ENCODE data around the gene SEPTIN8.

The SEPTIN8 gene

DNA sequence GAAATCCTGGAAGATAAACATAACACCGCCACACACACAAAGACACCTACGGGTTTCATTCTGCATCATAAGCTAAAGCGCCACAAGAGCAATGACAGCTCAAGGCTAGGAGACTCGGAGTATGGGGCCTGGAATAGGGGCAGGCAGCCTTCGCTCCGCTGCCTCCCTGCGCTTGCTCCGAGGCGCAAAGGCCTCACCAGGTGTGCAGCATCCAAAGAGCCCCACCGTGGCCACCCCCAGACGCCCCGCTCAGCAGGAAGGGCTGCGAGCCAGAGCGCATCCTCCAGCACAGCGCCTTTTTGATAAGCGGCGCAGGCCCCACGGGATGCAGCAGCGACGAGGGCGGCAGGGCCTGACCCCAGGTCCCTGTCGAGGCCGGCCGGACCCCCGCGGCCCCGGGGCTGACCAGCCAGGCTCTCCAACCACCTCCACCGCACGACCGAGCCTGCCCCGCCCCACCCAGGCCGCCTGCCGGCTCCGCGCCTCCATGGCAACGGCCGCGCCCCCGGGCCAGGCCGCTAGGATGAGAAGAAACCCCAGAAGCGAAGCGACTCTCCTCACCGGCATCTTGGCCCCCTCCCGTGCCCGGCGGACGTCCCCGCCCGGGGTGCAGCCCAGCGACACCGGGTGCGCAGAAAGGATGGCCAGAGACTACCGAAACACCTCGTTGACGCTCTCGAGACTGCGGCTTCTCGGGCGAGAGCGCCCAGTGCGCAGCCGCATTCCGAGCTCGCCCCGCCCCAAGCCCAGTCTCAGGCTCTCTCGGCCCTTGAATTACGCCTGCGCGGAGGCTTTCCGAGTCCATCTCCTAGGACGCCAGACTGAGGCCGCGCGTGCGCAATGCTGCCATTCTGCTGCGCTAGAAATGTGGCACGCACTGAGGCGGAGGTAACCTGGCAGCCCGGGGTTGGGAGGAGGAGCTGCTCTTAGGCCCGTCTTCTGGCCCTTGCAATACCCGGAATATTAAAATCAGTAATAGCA lies 39.9 kb downstream of the SEPTIN8 start, which contains the start of gene KIF3A:
Gene KIF3A, minus strand, starts transcription at position 694 of the 981 bp plus-strand sequence. Its CDS starts 127 bp downstream, at position 567.
- POLR2A ChIA-PET = interaction anchor here (0.6 to 2.0 kb wide), 26 partner anchors 9 to 443 kb away, joined by 3 to 12 read pairs (median 4); partner anchors contain the start of genes CCNI2, GDF9, SLC22A4 and UQCRQ
- TF ChIP-seq ZNF660 (tag by site-specific recombination; IDR thresholded peaks at IDR 0.05) (peak; percentile 80), ZNF837 (tag by site-specific recombination; IDR thresholded peaks at IDR 0.05) (no peak), SP2 (tag by site-specific recombination; IDR thresholded peaks at IDR 0.05) (peak; percentile 70), KLF7 (tag by site-specific recombination; IDR thresholded peaks at IDR 0.05; ENCODE audit: borderline replicate concordance) (peak; percentile 36; the same call in 1 of the 2 replicates), SP3 (tag by site-specific recombination; IDR thresholded peaks at IDR 0.05) (peak; percentile 51; the same call in 1 of the 2 replicates), ZNF785 (tag by site-specific recombination; IDR thresholded peaks at IDR 0.05) (no peak), ZSCAN30 (tag by site-specific recombination; IDR thresholded peaks at IDR 0.05) (0 out of 2 replicates have a peak, but pooled peaks have one; percentile 19), ZNF221 (tag by site-specific recombination; IDR thresholded peaks at IDR 0.05; ENCODE audit: borderline replicate concordance) (no peak), ZNF544 (tag by site-specific recombination; IDR thresholded peaks at IDR 0.05) (no peak), OSR2 (tag by site-specific recombination; IDR thresholded peaks at IDR 0.05) (no peak), SCRT2 (tag by site-specific recombination; IDR thresholded peaks at IDR 0.05) (no peak), MYNN (tag by site-specific recombination; IDR thresholded peaks at IDR 0.05; ENCODE audit: borderline replicate concordance) (no peak), ZNF223 (tag by site-specific recombination; IDR thresholded peaks at IDR 0.05) (no peak), ZNF600 (tag by site-specific recombination; IDR thresholded peaks at IDR 0.05) (peak; percentile 68), GLIS1 (tag by site-specific recombination; IDR thresholded peaks at IDR 0.05) (peak; percentile 80), MZF1 (tag by site-specific recombination; IDR thresholded peaks at IDR 0.05; ENCODE audit: borderline replicate concordance) (no peak), ZEB2 (tag by site-specific recombination; IDR thresholded peaks at IDR 0.05) (peak; percentile 70)
- TF ChIP-seq, protein P1, sequence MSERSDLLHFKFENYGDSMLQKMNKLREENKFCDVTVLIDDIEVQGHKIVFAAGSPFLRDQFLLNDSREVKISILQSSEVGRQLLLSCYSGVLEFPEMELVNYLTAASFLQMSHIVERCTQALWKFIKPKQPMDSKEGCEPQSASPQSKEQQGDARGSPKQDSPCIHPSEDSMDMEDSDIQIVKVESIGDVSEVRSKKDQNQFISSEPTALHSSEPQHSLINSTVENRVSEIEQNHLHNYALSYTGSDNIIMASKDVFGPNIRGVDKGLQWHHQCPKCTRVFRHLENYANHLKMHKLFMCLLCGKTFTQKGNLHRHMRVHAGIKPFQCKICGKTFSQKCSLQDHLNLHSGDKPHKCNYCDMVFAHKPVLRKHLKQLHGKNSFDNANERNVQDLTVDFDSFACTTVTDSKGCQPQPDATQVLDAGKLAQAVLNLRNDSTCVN (tag by site-specific recombination; optimal IDR thresholded peaks at IDR 0.05) = peak; percentile 90
- TF ChIP-seq, protein P2, sequence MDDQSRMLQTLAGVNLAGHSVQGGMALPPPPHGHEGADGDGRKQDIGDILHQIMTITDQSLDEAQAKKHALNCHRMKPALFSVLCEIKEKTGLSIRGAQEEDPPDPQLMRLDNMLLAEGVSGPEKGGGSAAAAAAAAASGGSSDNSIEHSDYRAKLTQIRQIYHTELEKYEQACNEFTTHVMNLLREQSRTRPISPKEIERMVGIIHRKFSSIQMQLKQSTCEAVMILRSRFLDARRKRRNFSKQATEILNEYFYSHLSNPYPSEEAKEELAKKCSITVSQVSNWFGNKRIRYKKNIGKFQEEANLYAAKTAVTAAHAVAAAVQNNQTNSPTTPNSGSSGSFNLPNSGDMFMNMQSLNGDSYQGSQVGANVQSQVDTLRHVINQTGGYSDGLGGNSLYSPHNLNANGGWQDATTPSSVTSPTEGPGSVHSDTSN (CRISPR knock-in tag; IDR thresholded peaks at IDR 0.05) = peak; percentile 83; the same call in 1 of the 2 replicates
- TF ChIP-seq, protein P3, sequence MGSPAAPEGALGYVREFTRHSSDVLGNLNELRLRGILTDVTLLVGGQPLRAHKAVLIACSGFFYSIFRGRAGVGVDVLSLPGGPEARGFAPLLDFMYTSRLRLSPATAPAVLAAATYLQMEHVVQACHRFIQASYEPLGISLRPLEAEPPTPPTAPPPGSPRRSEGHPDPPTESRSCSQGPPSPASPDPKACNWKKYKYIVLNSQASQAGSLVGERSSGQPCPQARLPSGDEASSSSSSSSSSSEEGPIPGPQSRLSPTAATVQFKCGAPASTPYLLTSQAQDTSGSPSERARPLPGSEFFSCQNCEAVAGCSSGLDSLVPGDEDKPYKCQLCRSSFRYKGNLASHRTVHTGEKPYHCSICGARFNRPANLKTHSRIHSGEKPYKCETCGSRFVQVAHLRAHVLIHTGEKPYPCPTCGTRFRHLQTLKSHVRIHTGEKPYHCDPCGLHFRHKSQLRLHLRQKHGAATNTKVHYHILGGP (tag by site-specific recombination; IDR thresholded peaks at IDR 0.05) = no peak
- TF ChIP-seq, protein P4, sequence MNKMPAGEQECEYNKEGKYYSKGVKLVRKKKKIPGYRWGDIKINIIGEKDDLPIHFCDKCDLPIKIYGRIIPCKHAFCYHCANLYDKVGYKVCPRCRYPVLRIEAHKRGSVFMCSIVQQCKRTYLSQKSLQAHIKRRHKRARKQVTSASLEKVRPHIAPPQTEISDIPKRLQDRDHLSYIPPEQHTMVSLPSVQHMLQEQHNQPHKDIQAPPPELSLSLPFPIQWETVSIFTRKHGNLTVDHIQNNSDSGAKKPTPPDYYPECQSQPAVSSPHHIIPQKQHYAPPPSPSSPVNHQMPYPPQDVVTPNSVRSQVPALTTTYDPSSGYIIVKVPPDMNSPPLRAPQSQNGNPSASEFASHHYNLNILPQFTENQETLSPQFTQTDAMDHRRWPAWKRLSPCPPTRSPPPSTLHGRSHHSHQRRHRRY (tag by site-specific recombination; IDR thresholded peaks at IDR 0.05) = no peak
- TF ChIP-seq, protein P5, sequence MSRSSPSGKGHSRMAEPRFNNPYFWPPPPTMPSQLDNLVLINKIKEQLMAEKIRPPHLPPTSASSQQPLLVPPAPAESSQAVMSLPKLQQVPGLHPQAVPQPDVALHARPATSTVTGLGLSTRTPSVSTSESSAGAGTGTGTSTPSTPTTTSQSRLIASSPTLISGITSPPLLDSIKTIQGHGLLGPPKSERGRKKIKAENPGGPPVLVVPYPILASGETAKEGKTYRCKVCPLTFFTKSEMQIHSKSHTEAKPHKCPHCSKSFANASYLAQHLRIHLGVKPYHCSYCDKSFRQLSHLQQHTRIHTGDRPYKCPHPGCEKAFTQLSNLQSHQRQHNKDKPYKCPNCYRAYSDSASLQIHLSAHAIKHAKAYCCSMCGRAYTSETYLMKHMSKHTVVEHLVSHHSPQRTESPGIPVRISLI (tag by site-specific recombination; IDR thresholded peaks at IDR 0.05) = no peak
- TF ChIP-seq, protein P6, sequence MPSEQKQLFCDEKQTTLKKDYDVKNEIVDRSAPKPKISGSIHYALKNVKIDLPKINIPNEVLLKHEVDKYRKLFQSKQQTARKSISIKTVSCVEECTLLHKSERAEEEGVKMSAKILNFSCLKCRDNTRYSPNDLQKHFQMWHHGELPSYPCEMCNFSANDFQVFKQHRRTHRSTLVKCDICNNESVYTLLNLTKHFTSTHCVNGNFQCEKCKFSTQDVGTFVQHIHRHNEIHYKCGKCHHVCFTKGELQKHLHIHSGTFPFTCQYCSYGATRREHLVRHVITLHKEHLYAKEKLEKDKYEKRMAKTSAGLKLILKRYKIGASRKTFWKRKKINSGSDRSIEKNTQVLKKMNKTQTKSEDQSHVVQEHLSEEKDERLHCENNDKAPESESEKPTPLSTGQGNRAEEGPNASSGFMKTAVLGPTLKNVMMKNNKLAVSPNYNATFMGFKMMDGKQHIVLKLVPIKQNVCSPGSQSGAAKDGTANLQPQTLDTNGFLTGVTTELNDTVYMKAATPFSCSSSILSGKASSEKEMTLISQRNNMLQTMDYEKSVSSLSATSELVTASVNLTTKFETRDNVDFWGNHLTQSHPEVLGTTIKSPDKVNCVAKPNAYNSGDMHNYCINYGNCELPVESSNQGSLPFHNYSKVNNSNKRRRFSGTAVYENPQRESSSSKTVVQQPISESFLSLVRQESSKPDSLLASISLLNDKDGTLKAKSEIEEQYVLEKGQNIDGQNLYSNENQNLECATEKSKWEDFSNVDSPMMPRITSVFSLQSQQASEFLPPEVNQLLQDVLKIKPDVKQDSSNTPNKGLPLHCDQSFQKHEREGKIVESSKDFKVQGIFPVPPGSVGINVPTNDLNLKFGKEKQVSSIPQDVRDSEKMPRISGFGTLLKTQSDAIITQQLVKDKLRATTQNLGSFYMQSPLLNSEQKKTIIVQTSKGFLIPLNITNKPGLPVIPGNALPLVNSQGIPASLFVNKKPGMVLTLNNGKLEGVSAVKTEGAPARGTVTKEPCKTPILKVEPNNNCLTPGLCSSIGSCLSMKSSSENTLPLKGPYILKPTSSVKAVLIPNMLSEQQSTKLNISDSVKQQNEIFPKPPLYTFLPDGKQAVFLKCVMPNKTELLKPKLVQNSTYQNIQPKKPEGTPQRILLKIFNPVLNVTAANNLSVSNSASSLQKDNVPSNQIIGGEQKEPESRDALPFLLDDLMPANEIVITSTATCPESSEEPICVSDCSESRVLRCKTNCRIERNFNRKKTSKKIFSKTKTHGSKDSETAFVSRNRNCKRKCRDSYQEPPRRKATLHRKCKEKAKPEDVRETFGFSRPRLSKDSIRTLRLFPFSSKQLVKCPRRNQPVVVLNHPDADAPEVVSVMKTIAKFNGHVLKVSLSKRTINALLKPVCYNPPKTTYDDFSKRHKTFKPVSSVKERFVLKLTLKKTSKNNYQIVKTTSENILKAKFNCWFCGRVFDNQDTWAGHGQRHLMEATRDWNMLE (tag by site-specific recombination; conservative IDR thresholded peaks at IDR 0.05; ENCODE audit: low read depth) = no peak
- TF ChIP-seq, protein P7, sequence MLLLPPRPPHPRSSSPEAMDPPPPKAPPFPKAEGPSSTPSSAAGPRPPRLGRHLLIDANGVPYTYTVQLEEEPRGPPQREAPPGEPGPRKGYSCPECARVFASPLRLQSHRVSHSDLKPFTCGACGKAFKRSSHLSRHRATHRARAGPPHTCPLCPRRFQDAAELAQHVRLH (tag by site-specific recombination; IDR thresholded peaks at IDR 0.05) = no peak

More for the DNA sequence above, 39.9 kb downstream of the SEPTIN8 start, which contains the start of gene KIF3A:
- H3K27ac ChIP-seq (ENCODE audit: extremely low read depth, low read depth, low read length) = peak within 1 kb of the TSS; percentile 53; the same call in 1 of the 2 replicates
- CTCF ChIA-PET = interaction anchor here (0.6 to 1.4 kb wide), 6 partner anchors 9 to 279 kb away, joined by 3 to 4 read pairs (median 3); no protein-coding TSS in a partner anchor
- peak within 1 kb of the TSS; percentile 76 for H3K4me3 ChIP-seq (ENCODE audit: low read depth, low read length)
- no peaks in the 10 kb centered on the region for H3K9me3 ChIP-seq (ENCODE audit: control insufficient read depth, insufficient read depth, low read depth, low read length)
- no peaks in the 10 kb centered on the region; the same call in 1 of the 2 replicates for H3K4me1 ChIP-seq (ENCODE audit: control insufficient read depth, insufficient read depth, low read length)
- peaks cover 9 to 15% of the 10 kb centered on the region in 2 experiments for H3K36me3 ChIP-seq (ENCODE audit: control insufficient read depth in 2 of 2, insufficient read depth in 1 of 2, low read length in 2 of 2)
